Measurements from ENCODE around the gene TMEM161A.
"Not testable (repeated sequence)": the region's sequence is repeated elsewhere in the genome, so short reads cannot be mapped to it uniquely, and the experiment has no call there.

TMEM161A gene

GRCh38 chr19:19120308-19121231 lies 17.7 kb downstream of the TMEM161A start:
- H3K36me3 Mint-ChIP-seq (ENCODE audit: low read depth) = peaks cover 14% of the 10 kb centered on the region
- H3K4me3 Mint-ChIP-seq = no peak overlapping the region
- H3K27ac Mint-ChIP-seq = no peak overlapping the region
- H3K4me1 Mint-ChIP-seq (ENCODE audit: low read depth) = no peaks in the 10 kb centered on the region
- H3K27me3 Mint-ChIP-seq (ENCODE audit: low read depth) = no peaks in the 10 kb centered on the region
- peaks cover 6% of the 10 kb centered on the region for H3K9me3 Mint-ChIP-seq

GRCh38 chr19:19119325-19120237 lies 18.7 kb downstream of the TMEM161A start:
- Mint-ChIP-seq H3K27me3 (ENCODE audit: low read depth) (no peaks in the 10 kb centered on the region), H3K36me3 (ENCODE audit: low read depth) (peaks cover 14% of the 10 kb centered on the region), H3K9me3 (peaks cover 6% of the 10 kb centered on the region), H3K4me1 (ENCODE audit: low read depth) (no peaks in the 10 kb centered on the region), H3K4me3 (no peak overlapping the region), H3K27ac (no peak overlapping the region)

- H3K27ac Mint-ChIP-seq = no peak overlapping the region
- H3K4me3 Mint-ChIP-seq = no peak overlapping the region
- peaks cover 7% of the 10 kb centered on the region for H3K36me3 Mint-ChIP-seq (ENCODE audit: low read depth)
- H3K4me1 Mint-ChIP-seq (ENCODE audit: low read depth) = no peaks in the 10 kb centered on the region
- H3K27me3 Mint-ChIP-seq (ENCODE audit: low read depth) = no peaks in the 10 kb centered on the region
- no peaks in the 10 kb centered on the region for H3K9me3 Mint-ChIP-seq
These were observed 22.3 kb downstream of the TMEM161A start for GRCh38 chr19:19115954-19116353.

GRCh38 chr19:19113040-19113626 lies 25.1 kb downstream of the TMEM161A start:
- Mint-ChIP-seq H3K4me3 (no peak overlapping the region), H3K9me3 (no peaks in the 10 kb centered on the region), H3K27ac (no peak overlapping the region), H3K27me3 (ENCODE audit: low read depth) (no peaks in the 10 kb centered on the region), H3K4me1 (ENCODE audit: low read depth) (no peaks in the 10 kb centered on the region), H3K36me3 (ENCODE audit: low read depth) (no peaks in the 10 kb centered on the region)

GRCh38 chr19:19111967-19112580 lies 26.2 kb downstream of the TMEM161A start:
- H3K36me3 Mint-ChIP-seq (ENCODE audit: low read depth) = no peaks in the 10 kb centered on the region
- no peak overlapping the region for H3K27ac Mint-ChIP-seq

GRCh38 chr19:19111136-19111835 lies 27.0 kb downstream of the TMEM161A start:
- Mint-ChIP-seq H3K27ac (no peak overlapping the region), H3K9me3 (no peaks in the 10 kb centered on the region), H3K27me3 (ENCODE audit: low read depth) (no peaks in the 10 kb centered on the region), H3K4me3 (no peak overlapping the region), H3K4me1 (ENCODE audit: low read depth) (no peaks in the 10 kb centered on the region), H3K36me3 (ENCODE audit: low read depth) (no peaks in the 10 kb centered on the region)

More at GRCh38 chr19:19111967-19112580, 26.2 kb downstream of the TMEM161A start:
- Mint-ChIP-seq H3K4me1 (ENCODE audit: low read depth) (no peaks in the 10 kb centered on the region), H3K4me3 (no peak overlapping the region), H3K9me3 (no peaks in the 10 kb centered on the region), H3K27me3 (ENCODE audit: low read depth) (no peaks in the 10 kb centered on the region)

GRCh38 chr19:19110410-19111135 lies 27.7 kb downstream of the TMEM161A start:
- H3K4me3 Mint-ChIP-seq = no peak overlapping the region
- H3K36me3 Mint-ChIP-seq (ENCODE audit: low read depth) = no peaks in the 10 kb centered on the region
- no peak overlapping the region for H3K27ac Mint-ChIP-seq
- no peaks in the 10 kb centered on the region for H3K9me3 Mint-ChIP-seq
- H3K27me3 Mint-ChIP-seq (ENCODE audit: low read depth) = no peaks in the 10 kb centered on the region
- no peaks in the 10 kb centered on the region for H3K4me1 Mint-ChIP-seq (ENCODE audit: low read depth)

GRCh38 chr19:19109601-19110000 lies 28.7 kb downstream of the TMEM161A start:
- H3K4me1 Mint-ChIP-seq (ENCODE audit: low read depth) = no peaks in the 10 kb centered on the region
- H3K9me3 Mint-ChIP-seq = no peaks in the 10 kb centered on the region
- H3K36me3 Mint-ChIP-seq (ENCODE audit: low read depth) = no peaks in the 10 kb centered on the region
- no peak overlapping the region for H3K4me3 Mint-ChIP-seq
- no peaks in the 10 kb centered on the region for H3K27me3 Mint-ChIP-seq (ENCODE audit: low read depth)
- H3K27ac Mint-ChIP-seq = no peak overlapping the region

GRCh38 chr19:19107654-19108053 lies 30.6 kb downstream of the TMEM161A start:
- H3K4me1 Mint-ChIP-seq (ENCODE audit: low read depth) = no peaks in the 10 kb centered on the region
- no peaks in the 10 kb centered on the region for H3K36me3 Mint-ChIP-seq (ENCODE audit: low read depth)
- no peak overlapping the region for H3K27ac Mint-ChIP-seq
- no peak overlapping the region for H3K4me3 Mint-ChIP-seq
- no peaks in the 10 kb centered on the region for H3K27me3 Mint-ChIP-seq (ENCODE audit: low read depth)
- no peaks in the 10 kb centered on the region for H3K9me3 Mint-ChIP-seq

GRCh38 chr19:19106938-19107337 lies 31.3 kb downstream of the TMEM161A start:
- not testable (repeated sequence) for H3K27ac Mint-ChIP-seq; H3K9me3 Mint-ChIP-seq; H3K4me1 Mint-ChIP-seq (ENCODE audit: low read depth); H3K4me3 Mint-ChIP-seq; H3K36me3 Mint-ChIP-seq (ENCODE audit: low read depth); H3K27me3 Mint-ChIP-seq (ENCODE audit: low read depth)

GRCh38 chr19:19106056-19106551 lies 32.2 kb downstream of the TMEM161A start:
- H3K27me3 Mint-ChIP-seq (ENCODE audit: low read depth) = no peaks in the 10 kb centered on the region
- no peaks in the 10 kb centered on the region for H3K4me1 Mint-ChIP-seq (ENCODE audit: low read depth)
- no peaks in the 10 kb centered on the region for H3K9me3 Mint-ChIP-seq
- no peak overlapping the region for H3K4me3 Mint-ChIP-seq
- H3K27ac Mint-ChIP-seq = no peak overlapping the region
- H3K36me3 Mint-ChIP-seq (ENCODE audit: low read depth) = no peaks in the 10 kb centered on the region

- Mint-ChIP-seq H3K27me3 (ENCODE audit: low read depth) (no peaks in the 10 kb centered on the region), H3K36me3 (ENCODE audit: low read depth) (no peaks in the 10 kb centered on the region), H3K4me1 (ENCODE audit: low read depth) (no peaks in the 10 kb centered on the region), H3K4me3 (no peak overlapping the region), H3K27ac (no peak overlapping the region), H3K9me3 (no peaks in the 10 kb centered on the region)
These were observed 32.8 kb downstream of the TMEM161A start for GRCh38 chr19:19105365-19106055.

- no peaks in the 10 kb centered on the region for H3K4me1 Mint-ChIP-seq (ENCODE audit: low read depth)
- no peak overlapping the region for H3K4me3 Mint-ChIP-seq
- H3K27me3 Mint-ChIP-seq (ENCODE audit: low read depth) = no peaks in the 10 kb centered on the region
- no peaks in the 10 kb centered on the region for H3K9me3 Mint-ChIP-seq
- no peak overlapping the region for H3K27ac Mint-ChIP-seq
- H3K36me3 Mint-ChIP-seq (ENCODE audit: low read depth) = no peaks in the 10 kb centered on the region
These were observed 35.1 kb downstream of the TMEM161A start for GRCh38 chr19:19103167-19103566.

All from T-helper 1 cell treated with Interleukin-12 subunit alpha and Interleukin-12 subunit beta and Interleukin-4 antibody, amounts not matched to agents 30 μg/mL and 1 μg/mL, for 36 hours (primary cell).